H1 (cell line): ENCODE results near the gene PIP5K1B.

Source experiments
- JUN ChIP-seq: IDR thresholded peaks from 2 replicates; pipeline ENCODE4 v1.6.1; 2011; ENCODE audit warnings: low read depth, mild to moderate bottlenecking, improper control_type of control experiment, low read length
- KDM5A ChIP-seq: fragments of 200-600 bp; IDR thresholded peaks from 2 replicates; pipeline ENCODE4 v1.7.1; 2012; ENCODE audit warnings: mild to moderate bottlenecking, low read length, inconsistent platforms, mixed read lengths
- SAP30 ChIP-seq: fragments of 300-600 bp; sonication (generic); IDR thresholded peaks from 2 replicates; pipeline ENCODE4 v1.7.1; 2012; ENCODE audit warnings: low read length, moderate library complexity, mild to moderate bottlenecking, inconsistent platforms; ENCODE audit not compliant: insufficient read depth, insufficient replicate concordance
- SP1 ChIP-seq: IDR thresholded peaks from 2 replicates; pipeline ENCODE4 v1.6.1; 2011; ENCODE audit warnings: low read depth, low read length
- TF ChIP-seq, protein P1 (sequence below), 3 experiments: IDR thresholded peaks; 1 replicate in 2 of 3; 2 replicates in 1 of 3; pipeline versions ENCODE4 v1.5.1 to v1.6.1; 2011; ENCODE audit warnings: low read length in 3 of 3, mild to moderate bottlenecking in 3 of 3, inconsistent platforms in 2 of 3, low read depth in 1 of 3, moderate library complexity in 1 of 3; ENCODE audit not compliant: insufficient read depth in 1 of 3; ENCODE audit errors: control extremely low read depth in 1 of 3

DNA sequence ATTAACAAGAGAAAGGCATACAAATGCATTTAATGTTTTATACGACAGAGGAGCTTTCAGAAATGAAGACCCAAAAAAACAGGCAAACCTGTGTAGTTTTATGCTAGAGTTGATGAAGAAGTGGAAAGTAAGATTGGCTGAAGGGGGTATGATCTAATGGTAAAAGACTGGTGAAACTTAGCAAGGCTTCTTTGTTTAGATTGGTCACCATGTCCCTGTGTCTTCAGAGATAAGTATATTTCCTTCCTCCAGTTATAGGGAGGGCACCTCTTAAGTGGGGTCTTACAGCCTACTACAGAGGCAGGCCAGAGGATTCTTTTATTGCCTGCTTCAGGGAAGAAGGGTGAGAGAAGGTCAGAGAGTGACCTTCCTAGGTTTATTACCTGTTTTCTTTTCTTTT lies 252.4 kb downstream of the PIP5K1B start:
- TF ChIP-seq KDM5A (no peak), SP1 (no peak), JUN (no peak), SAP30 (no peak)
- TF ChIP-seq, protein P1, sequence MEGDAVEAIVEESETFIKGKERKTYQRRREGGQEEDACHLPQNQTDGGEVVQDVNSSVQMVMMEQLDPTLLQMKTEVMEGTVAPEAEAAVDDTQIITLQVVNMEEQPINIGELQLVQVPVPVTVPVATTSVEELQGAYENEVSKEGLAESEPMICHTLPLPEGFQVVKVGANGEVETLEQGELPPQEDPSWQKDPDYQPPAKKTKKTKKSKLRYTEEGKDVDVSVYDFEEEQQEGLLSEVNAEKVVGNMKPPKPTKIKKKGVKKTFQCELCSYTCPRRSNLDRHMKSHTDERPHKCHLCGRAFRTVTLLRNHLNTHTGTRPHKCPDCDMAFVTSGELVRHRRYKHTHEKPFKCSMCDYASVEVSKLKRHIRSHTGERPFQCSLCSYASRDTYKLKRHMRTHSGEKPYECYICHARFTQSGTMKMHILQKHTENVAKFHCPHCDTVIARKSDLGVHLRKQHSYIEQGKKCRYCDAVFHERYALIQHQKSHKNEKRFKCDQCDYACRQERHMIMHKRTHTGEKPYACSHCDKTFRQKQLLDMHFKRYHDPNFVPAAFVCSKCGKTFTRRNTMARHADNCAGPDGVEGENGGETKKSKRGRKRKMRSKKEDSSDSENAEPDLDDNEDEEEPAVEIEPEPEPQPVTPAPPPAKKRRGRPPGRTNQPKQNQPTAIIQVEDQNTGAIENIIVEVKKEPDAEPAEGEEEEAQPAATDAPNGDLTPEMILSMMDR (IDR thresholded peaks at IDR 0.05; ENCODE audit: control extremely low read depth in 1 of 3, insufficient read depth in 1 of 3, low read depth in 1 of 3, low read length in 3 of 3), result no peak
